Activated CD8-positive, alpha-beta memory T cell treated with anti-CD3 and anti-CD28 coated beads for 36 hours (primary cell): Measurements from ENCODE around the gene KIF26B. TPM values are rescaled to one million over a fixed set of nuclear protein-coding genes. Genes with fewer than 3 reads are reported as not detected.

Experiments used
- CTCF ChIA-PET: fragments of 350-600 bp; sonication (Branson Sonifier 250); formaldehyde crosslinking; loops from one replicate; lab custom pipeline; 2021; ENCODE audit warnings: antibody characterized with exemption; lab: Charles Lee
- POLR2A ChIA-PET: fragments of 350-600 bp; sonication (Branson Sonifier 250); formaldehyde crosslinking; loops from one replicate; lab custom pipeline; 2021; ENCODE audit warnings: antibody characterized with exemption; lab: Charles Lee
- total RNA-seq, 2 experiments: library from RNA; stranded (reverse); gene quantifications; one replicate each; pipeline ENCODE4 v1.2.3, GENCODE V29; 2021

KIF26B gene
- total RNA-seq, 2 experiments from 2014 or later = 0.17 to 0.31 TPM

- CTCF ChIA-PET = no interaction called here
Observed at GRCh38 chr1:245256528-245256927, 101.7 kb downstream of the KIF26B start.

DNA sequence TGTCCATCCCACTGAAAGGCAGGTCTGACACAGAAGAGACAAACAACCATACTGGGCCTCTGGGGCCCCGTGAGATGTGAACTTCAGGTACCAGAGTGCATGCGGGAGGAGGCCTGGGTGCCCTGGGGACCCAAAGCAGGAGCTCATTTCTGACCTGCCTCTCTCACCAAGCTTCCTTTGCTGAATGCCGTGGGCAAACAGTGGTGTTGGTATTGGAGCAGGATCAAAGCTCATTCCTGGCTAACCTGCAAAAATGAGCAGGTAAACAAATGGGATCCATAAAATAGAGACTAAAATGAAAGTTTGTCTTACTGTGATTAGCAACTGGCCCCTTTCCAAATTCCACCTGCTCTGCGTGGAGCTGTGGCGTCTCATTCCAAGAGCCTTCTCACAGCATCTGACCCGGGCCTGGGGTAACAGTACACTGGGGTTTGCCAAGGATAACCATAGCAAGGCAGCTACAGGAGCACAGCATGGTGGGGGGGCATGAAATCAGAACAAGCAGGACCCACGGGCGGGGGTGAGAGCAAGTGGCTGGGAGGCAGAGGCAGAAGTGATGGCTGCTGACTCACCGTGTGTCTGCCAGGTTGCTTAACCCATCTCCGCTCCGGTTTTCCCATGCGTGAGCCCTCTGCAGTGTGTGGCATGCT is 103.6 kb downstream of the KIF26B start:
- ChIA-PET CTCF (no interaction called here), POLR2A (no interaction called here)

More at GRCh38 chr1:245256528-245256927, 101.7 kb downstream of the KIF26B start:
- POLR2A ChIA-PET = no interaction called here

DNA sequence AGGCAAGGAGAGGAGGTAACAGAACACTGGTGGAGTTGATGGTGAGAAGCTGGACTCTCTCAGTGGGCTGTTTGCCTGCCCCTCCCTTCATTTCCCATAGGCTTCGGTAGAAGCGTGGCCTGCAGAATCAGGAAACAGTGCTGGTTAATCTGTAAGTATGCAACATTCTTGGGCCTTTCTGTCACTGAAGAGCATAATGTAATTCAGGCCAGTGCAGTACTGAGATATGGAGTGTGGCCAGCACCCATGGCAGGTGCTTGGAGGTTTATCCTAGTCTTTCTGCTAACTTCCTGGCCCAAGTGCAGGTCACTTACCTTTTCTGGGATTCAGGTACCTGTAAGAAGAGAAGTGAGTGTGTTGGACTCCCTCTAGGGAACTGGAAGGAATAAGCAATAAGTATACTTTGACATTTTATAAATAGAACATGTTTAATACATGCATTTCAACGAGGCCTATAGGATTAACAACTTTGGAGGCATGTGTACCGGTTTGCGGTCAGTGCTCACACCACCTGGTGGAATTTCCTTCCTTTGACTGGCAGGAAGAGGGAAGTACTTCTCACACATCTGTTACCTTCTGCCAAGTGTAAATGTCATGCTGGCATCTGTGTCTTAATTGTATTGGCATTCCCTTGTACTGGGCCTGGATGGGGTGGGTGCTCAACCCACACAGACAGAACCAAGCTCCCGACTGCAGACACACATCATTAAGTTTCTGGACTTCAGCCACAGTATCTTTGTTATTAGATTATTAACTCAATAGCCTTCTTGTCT is 105.5 kb downstream of the KIF26B start:
- POLR2A ChIA-PET = no interaction called here
- CTCF ChIA-PET = no interaction called here

DNA sequence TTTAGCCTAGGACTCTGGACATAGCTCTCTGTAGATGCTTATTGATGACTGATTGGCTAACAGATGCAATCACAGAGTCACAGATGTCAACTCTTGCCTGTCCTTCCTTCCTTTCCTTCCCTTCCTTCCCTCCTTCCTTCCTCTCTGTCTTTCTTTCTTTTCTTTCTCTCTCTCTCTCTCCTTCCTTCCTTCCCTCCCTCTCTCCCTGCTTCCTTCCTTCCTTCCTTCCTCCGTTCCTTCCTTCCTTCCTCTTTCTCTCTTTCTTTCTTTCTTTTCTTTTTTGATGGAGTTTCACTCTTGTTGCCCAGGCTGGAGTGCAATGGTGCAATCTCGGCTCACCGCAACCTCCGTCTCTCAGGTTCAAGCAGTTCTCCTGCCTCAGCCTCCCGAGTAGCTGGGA is 106.1 kb downstream of the KIF26B start:
- CTCF ChIA-PET = no interaction called here
- POLR2A ChIA-PET = no interaction called here

- ChIA-PET POLR2A (no interaction called here), CTCF (no interaction called here)
Observed at GRCh38 chr1:245261786-245262185, 107.0 kb downstream of the KIF26B start.

- ChIA-PET POLR2A (no interaction called here), CTCF (no interaction called here)
Observed at GRCh38 chr1:245263529-245264095, 108.8 kb downstream of the KIF26B start.

- CTCF ChIA-PET = no interaction called here
- POLR2A ChIA-PET = no interaction called here
Observed at GRCh38 chr1:245264226-245264625, 109.4 kb downstream of the KIF26B start.

DNA sequence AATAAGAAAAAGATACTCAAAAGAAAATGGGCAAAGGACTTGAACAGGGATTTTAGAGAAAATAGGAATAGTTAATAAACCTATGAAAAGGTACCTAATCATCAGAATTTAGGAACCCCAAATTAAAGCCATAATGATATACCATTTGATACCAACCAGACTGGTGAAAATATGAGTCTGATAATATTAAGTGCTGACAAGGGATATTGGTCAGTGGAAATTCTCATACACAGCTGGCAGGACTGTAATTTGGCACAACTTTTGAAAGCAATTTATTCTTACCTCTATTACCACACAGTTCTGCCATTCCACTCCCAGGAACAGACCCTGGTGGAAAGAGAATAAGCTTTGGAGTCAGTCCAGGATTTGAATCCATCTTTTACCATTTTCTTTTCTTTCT is 111.3 kb downstream of the KIF26B start:
- CTCF ChIA-PET = no interaction called here

DNA sequence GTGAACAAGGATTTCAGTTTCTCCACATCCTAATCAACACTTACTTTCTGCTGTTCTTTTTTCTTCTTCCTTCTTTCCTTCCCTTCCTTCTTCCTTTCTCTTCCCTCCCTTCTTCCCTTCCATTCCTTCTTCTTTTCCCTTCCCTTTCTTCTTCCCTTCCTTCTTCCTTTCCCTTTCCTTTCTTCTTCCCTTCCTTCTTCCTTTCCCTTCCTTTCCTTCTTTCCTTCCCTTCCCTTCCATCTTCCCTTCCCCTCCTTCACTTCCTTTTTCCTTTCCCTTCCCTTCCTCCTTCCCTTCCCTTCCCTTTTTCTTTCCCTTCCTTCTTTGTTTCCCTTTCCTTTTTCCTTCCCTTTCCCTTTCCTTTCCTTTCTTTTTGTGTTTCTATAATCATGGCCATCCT is 115.3 kb downstream of the KIF26B start:
- CTCF ChIA-PET = no interaction called here
- POLR2A ChIA-PET = no interaction called here

More for the DNA sequence above, 111.3 kb downstream of the KIF26B start:
- POLR2A ChIA-PET = no interaction called here

GRCh38 chr1:245270972-245271371 is 116.2 kb downstream of the KIF26B start:
- ChIA-PET CTCF (no interaction called here), POLR2A (no interaction called here)

DNA sequence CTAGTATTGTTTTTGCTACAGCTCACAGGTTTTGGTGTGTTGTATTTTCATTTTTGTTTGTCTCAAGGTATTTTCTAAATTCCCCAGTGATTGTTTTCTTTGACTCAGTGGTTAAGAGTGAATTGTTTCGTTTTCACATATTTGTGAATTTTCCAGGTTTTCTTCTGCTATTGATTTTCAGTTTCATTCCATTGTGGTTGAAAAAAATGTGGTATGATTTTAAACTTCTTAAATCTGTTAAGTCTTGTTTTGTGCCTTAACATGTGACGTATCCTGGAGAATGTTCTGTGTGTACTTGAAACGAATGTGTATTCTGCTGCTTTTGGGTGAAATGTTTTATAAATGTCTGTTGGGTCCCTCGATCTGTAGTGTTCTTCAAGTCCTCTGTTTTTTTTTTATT is 117.9 kb downstream of the KIF26B start:
- ChIA-PET CTCF (no interaction called here), POLR2A (no interaction called here)

DNA sequence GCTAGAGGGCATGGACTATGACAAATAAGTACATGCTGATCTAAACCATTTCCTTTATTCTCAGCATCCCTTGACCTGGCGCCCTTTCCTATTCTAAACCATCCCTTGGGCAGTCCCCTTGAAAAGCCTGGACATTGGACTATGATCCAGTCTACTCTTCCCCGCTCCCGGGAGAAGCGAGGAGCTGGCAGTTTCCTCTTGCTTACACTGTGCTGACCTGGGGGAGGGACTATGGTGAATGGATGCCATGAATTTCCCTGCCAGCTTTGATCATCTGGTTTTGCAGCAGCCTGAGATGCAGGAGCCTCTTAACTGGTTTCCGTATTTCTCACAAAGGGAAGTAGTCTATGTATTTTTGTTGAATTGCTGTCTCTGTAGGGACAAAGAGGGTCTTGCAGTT is 121.7 kb downstream of the KIF26B start:
- CTCF ChIA-PET = no interaction called here
- POLR2A ChIA-PET = no interaction called here

DNA sequence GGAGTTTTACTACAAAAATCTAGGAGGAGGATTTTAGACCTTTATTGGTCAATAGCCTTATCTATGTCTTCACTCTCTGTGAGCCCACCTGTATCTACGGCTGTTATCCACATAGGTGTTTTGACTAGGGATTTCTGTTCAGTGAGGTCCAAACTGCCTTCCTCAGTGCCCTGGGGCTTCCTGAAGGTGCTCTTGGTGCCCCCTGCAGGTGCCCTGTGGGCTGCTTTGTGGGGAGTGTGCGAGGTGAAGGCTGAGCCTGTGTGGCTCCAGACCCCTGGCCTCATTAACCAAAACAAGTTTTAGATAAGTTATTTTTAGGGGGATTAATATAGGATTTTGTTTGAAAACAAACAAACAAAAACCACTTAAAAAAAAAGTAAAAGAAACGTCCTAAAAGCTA is 122.5 kb downstream of the KIF26B start:
- ChIA-PET CTCF (no interaction called here), POLR2A (no interaction called here)

- CTCF ChIA-PET = no interaction called here
Observed at GRCh38 chr1:245278846-245279245, 124.1 kb downstream of the KIF26B start.

DNA sequence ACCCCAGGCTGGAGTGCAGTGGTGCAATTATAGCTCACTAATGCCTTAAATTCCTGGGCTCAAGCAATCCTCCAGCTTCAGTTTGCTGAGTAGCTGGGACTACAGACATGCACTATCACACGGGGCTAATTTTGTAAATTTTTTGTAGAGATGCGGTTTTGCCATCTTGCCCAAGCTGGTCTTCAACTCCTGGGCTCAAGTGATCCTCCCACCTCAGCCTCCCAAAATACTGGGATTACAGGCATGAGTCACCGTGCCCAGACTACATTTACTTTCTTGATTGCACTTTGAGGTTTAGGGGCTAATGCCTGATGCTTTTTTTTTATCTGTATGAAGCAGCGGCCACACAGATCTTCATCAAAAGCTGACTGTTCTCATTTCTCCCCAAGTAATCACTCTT is 124.6 kb downstream of the KIF26B start:
- CTCF ChIA-PET = no interaction called here
- POLR2A ChIA-PET = no interaction called here

More at GRCh38 chr1:245278846-245279245, 124.1 kb downstream of the KIF26B start:
- POLR2A ChIA-PET = no interaction called here

DNA sequence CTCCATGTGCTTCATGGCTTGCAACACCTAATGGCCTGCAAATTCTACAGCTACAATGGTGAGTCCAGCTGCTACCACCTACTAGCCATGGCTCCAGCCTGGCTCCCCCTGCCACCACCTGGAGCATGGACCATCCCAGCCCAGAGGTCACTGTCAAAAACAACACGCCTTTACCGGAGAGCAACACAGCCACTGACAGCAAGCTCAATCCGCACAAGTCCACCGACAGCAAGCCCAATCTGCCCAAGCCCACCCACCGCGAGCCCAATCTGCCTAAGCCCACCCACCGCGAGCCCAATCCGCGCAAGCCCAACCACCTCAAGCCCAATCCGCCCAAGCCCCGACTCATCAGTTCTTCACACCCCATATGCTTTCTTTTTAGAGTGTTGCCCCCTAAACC is 128.2 kb downstream of the KIF26B start:
- ChIA-PET POLR2A (no interaction called here), CTCF (no interaction called here)

GRCh38 chr1:245285168-245285567 is 130.4 kb downstream of the KIF26B start:
- POLR2A ChIA-PET = no interaction called here
- CTCF ChIA-PET = no interaction called here

GRCh38 chr1:245288796-245289195 is 134.0 kb downstream of the KIF26B start:
- CTCF ChIA-PET = no interaction called here
- POLR2A ChIA-PET = no interaction called here

GRCh38 chr1:245290836-245291235 is 136.1 kb downstream of the KIF26B start:
- ChIA-PET CTCF (no interaction called here), POLR2A (no interaction called here)

DNA sequence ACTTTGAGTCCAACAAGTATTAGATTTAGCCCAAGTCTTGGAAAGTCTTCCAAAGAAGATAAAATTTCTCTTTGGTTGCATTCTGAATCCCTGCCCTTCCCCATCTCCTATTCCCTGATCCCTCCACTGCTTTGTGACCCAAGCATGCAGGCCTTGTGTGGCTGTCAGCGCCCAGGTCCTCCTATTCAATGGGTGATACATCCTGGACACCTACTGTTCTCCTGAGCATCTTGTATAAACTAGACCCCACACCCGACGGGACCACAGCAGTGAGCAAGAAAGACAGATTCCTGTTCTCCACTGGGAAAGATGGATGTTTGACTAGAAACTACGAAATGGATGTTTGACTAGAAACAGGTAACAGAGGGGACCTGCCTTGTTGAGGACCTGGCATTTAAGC is 136.6 kb downstream of the KIF26B start:
- ChIA-PET CTCF (no interaction called here), POLR2A (no interaction called here)

DNA sequence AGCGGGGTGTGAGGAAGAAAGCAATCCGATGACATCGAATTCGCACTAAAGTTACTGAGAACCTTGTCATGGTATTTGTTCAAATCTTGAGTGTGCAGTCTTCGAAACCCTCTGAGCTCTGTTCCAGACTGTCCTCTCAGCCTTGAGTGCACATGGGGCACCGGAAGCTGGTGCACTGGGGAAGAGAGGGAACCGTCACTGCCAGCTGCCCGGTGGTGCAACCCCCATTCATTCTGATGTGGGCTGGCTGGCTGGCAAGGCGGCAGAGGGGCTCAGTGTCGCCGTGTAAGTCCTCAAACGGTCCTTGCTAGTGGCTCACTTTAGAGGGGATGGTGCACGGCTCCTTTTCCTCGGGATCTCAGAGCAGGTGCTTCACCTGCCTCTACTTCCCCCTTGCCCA is 137.4 kb downstream of the KIF26B start:
- POLR2A ChIA-PET = no interaction called here
- CTCF ChIA-PET = no interaction called here
